HEK293T (cell line): ENCODE results near the gene CCDC40.

Source experiments
- BHLHE40 ChIP-seq: fragments of 450-650 bp; IDR thresholded peaks from 2 replicates; pipeline ENCODE4 v1.6.1; 2016; ENCODE audit warnings: mild to moderate bottlenecking, moderate library complexity, borderline replicate concordance
- CTBP1 ChIP-seq: fragments of 450-650 bp; IDR thresholded peaks from 2 replicates; pipeline ENCODE4 v1.6.1; 2016; ENCODE audit warnings: borderline replicate concordance
- ELF4 ChIP-seq: fragments of 450-650 bp; IDR thresholded peaks from 2 replicates; pipeline ENCODE4 v1.6.1; 2017; ENCODE audit warnings: antibody characterized with exemption
- FOXA1 ChIP-seq: fragments of 450-650 bp; IDR thresholded peaks from 2 replicates; pipeline ENCODE4 v1.6.1; 2016; ENCODE audit warnings: mild to moderate bottlenecking
- FOXM1 ChIP-seq: fragments of 450-650 bp; IDR thresholded peaks from 2 replicates; pipeline ENCODE4 v1.6.1; 2017; ENCODE audit warnings: mild to moderate bottlenecking, borderline replicate concordance
- HDGF ChIP-seq: fragments of 450-650 bp; IDR thresholded peaks from 2 replicates; pipeline ENCODE4 v1.6.1; 2017; ENCODE audit warnings: antibody characterized with exemption, borderline replicate concordance
- SP1 ChIP-seq: fragments of 450-650 bp; IDR thresholded peaks from 2 replicates; pipeline ENCODE4 v1.6.1; 2017
- SUZ12 ChIP-seq: fragments of 450-650 bp; IDR thresholded peaks from 2 replicates; pipeline ENCODE4 v1.6.1; 2016; ENCODE audit warnings: mild to moderate bottlenecking

- TF ChIP-seq CTBP1 (no peak), SP1 (no peak), ELF4 (no peak), SUZ12 (no peak), HDGF (no peak), FOXA1 (no peak), FOXM1 (no peak), BHLHE40 (no peak)
Measured at GRCh38 chr17:80011989-80012555, 24.4 kb upstream of the CCDC40 start.
